Stimulated activated CD4-positive, alpha-beta T cell treated with anti-CD3 and anti-CD28 coated beads, Interleukin-4, amount 100 ng/mL, for 24 hours (primary cell): Measurements from ENCODE around the gene DIAPH2.
"Not testable (repeated sequence)": the region's sequence is repeated elsewhere in the genome, so short reads cannot be mapped to it uniquely, and the experiment has no call there.

Experiments used
- DNase-seq: peaks from one replicate; pipeline ENCODE4 v3.0.0-alpha.2; 2020

DIAPH2 gene

GRCh38 chrX:96684339-96685209 is at the start of gene DIAPH2:
DIAPH2 (plus strand) TSS chrX:96684842.
- peak; percentile 72 for DNase-seq

DNA sequence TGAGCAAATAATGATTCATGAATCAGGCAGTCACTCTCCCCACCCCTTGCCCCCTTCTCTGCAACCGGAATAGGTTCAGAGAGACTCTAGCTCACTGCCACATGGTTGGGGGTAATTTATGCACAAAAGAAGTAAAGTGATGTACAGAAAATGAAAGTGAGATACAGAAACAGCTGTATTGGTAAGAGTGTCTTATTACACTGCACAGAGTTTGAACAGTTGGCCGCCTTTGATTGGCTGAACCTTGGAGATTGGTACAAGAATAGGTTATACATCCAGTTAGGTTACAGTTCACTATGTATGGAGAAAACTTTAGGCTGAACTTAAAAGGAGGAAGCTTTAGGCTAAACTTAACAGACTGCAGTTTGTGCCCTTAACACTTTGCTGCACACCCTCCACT is 34.6 kb upstream of the DIAPH2 start:
- no peak for DNase-seq

DNA sequence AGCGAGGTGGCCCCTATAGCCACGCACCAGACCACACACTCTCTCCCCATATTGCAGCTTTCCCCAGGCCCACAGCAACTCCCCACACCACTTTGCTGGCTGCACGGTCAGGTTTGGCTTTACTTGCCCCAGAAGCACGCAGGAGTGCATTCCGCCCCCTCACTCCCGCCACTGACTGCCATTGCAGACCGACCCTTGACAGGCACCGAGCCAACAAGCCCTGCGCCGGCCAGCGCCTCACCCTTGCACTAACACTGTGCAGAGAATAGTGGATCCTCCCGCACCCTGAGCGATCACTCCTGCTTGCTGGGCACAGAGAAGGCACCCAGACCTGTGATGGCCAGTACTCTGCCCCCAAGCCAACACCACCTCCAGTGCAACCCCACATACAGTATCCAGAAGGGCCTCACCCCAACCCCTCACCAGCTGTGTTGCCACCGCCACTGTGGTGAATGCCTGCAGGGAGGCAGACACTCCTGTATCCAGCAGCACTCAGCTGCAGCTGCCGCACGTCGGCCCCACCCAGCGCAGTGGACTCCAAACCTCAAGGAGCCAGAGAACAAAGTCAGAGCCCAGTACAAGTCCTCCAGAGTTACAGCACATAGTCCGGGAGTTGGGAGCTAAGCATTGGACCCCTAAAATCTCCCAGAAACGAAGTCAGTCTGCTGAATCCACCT is 28.6 kb upstream of the DIAPH2 start:
- DNase-seq = no peak

DNA sequence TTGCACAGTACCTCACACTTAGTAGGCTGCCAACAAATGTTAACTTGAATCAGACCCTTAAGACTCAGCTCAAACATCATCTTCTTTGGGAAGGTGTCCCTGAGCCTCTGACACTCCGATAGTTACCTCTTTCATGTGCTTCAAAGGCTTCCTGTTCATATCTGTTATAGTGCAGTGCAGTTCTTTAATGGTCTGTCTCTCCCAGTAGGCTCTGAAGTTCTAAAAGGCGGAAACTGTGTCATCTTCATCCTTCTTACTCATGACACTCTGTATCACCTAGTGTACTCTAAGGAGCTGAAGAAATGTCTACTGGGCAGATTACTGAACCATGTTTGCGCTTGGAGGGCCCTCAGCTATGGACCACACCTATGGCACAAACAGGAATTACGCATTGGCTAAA is 2.1 kb upstream of the DIAPH2 start:
- no peak for DNase-seq

DNA sequence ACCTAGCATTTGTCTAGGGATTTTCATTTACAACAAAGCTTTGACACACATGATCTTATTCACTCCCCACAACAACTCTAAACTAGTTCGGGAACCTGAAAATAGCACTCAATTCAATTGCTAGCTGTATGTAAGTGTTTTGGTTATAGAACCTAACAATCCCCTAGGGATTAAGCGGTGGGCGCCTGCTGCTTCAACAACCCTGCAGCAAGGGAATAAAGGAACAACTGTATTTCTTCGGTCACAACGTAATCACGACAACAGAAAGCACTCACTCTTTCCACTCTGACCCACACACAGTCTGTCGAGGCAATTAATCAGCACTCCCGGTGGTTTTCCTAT is 674 bp upstream of the DIAPH2 start:
- DNase-seq = no peak

DNA sequence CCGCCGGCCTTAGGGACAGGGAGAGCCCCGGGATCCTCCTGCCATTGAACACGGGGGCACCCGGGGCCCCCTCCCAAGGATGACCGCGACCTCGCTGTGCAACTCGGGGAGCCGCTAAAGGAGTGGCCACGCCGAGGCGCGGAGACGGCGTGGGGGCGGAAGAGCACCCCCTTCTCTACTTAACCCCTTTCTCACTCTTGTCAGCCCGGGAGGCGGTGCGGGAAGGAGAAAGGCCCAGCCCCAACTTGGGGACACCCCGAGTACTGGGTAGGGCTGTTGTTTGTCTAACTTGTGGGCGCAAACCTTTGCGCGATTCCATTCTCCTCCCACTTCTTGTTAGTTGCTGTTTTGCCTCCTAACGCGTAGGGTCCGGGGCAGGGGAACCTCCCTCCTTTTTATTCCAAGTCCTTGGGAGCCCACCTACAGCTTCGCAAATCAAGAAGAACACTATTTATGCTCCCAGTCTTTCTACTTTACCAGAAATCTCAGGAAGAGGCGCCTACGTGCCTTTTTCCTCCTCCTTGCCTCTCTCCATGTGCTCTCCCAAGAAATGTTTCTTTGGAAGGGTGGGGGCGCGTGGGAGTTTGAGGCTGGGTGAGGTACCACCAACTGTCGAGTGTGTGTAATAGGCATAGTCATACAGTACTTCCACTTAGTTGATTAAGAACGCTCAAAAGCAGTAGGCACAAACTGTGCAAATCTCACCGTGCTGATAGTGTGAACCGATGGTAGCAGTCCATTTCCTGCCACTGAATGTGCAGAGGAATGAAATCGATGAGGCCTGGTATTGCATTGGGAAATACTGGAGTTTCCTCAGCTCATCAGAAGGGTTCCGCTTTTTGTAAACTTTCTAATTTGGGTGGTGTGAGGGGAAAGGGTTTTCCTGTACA is 813 bp downstream of the DIAPH2 start:
- DNase-seq = peak; percentile 44

DNA sequence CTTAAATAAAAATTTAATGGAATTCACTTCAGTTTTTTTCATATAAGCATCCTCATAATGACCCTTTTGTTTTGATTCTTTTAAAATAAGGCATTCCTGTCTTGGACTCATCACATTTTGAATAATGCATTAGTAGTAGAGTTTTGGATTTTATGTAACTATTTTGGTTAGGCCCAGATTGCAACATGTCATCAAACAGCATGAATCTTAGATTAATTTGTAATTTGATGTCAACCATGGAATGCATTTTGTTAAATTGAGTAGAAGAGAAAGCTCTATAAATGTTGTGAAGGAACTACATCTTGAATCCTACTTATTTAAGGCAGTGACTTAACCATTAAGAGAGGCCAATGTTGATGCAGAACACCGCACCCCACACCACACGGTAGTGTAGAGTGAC is 3.1 kb downstream of the DIAPH2 start:
- DNase-seq = no peak

- no peak for DNase-seq
These were observed 4.1 kb downstream of the DIAPH2 start for GRCh38 chrX:96688789-96689188.

DNA sequence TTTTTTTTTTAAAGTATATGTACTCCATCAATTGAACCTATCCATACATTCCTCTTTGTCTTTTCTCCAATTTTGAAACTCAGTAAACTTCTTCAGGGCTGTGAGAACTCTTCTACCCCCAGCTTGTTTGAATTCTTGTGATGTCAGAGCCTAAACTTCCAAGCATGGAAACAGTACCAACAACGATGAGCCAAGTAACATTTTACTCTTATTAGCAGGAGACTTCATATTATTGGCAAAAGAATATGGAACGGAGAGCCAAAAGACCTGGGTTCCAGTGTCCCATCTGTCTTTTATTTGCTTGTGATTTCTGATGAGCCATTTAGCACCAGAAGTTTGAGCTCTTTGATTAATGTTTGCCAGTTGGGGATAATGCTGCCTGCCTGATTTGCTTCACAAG is 5.3 kb downstream of the DIAPH2 start:
- DNase-seq = no peak

DNA sequence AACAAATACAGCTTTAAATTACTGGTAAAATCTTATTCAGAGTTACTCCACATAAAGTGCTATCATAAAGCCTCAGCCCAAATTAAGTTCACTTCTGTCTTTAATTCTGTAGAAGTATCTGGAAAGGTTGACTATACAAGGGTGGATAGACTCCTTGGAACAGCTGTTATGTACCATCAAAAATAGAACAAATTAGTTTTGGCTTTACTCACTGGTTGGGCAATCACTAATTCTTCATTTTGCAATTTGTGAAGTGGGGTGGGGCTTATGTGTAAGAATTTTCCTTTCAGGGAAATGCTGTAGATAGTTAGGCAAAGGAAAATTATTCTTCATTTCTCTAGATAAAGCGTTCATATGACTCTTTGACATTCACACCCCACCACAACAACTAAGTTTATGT is 7.8 kb downstream of the DIAPH2 start:
- no peak for DNase-seq

- no peak for DNase-seq
These were observed 8.2 kb downstream of the DIAPH2 start for GRCh38 chrX:96692890-96693289.

- no peak for DNase-seq
These were observed 8.8 kb downstream of the DIAPH2 start for GRCh38 chrX:96693407-96693806.

DNA sequence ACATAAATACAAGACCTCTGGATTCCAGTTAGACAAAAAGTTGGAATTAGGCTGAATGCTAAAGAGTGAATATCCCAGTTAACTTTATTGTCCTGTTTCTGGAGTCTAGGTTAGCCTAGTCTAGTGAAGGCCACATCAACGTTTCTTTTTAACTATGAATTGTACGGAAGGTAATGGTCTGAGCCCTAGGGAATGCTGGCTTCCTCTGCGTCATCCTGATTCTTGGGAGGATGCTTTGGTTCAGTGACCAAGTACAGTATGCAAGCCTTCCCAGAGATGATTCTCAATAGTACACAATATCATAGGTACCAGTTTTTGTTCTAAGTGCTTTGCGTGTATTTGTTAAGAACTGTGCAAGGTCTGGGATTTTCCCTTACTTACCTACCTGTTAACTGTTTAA is 11.8 kb downstream of the DIAPH2 start:
- no peak for DNase-seq

GRCh38 chrX:96700625-96701024 is 16.0 kb downstream of the DIAPH2 start:
- no peak for DNase-seq

- DNase-seq = no peak
These were observed 18.7 kb downstream of the DIAPH2 start for GRCh38 chrX:96703379-96703778.

DNA sequence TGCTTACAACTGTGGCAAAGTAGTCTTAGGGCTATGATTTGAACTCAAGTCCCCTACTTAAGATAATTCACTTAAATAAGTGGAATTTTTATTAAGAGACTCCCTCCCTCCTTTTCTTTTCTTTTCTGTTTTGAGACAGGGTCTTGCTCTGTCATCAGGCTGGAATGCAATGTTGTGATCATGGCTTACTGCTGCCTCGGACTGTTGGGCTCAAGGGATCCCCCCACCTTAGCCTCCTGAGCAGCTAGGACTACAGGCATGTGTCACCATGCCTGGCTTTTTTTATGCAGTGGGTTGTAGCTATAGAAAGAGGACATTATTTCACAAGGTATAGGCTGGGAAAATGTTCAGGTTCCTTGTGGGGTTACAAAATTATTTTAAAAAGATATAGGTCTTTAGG is 19.2 kb downstream of the DIAPH2 start:
- no peak for DNase-seq

GRCh38 chrX:96704629-96705028 is 20.0 kb downstream of the DIAPH2 start:
- DNase-seq = no peak

DNA sequence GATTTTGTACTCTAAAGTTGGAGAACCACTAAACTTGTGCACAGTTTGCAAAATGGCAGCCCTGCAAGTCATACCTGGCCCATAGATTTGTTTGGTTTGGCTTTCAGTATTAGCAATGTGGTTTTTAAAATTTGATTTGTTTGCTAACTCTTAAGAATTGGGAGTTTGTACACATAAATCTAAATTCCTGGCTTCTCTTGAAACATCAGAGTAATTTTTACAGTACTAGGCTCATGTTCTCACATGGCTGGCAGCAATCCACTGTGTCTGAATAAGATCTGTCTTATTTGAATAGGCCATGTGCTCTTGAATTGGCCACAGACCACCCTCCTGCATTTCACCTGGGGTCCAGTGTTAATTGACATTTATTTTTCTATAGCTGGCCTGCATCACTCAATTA is 21.3 kb downstream of the DIAPH2 start:
- no peak for DNase-seq

DNA sequence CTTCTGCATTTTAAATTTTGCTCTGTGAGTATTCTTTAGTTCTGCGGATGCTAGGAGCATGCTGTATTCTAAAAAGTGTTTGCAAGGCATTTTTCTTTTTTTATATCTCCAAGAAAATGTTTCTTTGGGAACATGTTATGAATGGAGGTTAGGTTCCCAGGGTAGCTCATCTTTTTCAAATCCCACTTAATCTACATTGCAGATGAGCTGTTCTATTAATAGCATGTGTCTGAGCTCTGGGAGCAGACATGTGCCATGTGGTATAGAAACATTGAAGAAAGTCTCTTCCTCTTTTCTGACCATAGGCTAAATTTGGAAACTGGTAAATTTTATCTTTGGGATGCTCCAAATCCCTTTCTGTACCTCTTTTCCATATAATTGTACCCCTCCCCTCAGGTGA is 23.2 kb downstream of the DIAPH2 start:
- no peak for DNase-seq

DNA sequence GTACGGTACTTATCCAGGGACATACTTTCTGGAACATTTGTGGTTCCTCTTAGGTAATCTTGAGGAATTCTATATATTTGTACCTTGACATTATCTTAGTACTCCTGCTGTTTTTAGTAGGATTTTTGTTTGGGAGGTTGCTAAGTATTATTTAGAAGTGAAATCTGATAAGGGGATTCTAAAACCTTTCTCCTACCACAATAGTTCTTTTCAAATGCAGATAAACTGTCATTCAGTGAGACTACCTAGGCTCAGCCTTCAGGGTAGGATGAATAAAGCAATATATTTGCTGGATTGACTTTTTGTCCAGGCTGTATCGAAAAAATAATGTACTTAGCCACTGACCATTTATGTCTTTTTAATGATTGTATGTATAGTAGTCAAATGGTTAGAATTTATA is 25.4 kb downstream of the DIAPH2 start:
- DNase-seq = no peak

DNA sequence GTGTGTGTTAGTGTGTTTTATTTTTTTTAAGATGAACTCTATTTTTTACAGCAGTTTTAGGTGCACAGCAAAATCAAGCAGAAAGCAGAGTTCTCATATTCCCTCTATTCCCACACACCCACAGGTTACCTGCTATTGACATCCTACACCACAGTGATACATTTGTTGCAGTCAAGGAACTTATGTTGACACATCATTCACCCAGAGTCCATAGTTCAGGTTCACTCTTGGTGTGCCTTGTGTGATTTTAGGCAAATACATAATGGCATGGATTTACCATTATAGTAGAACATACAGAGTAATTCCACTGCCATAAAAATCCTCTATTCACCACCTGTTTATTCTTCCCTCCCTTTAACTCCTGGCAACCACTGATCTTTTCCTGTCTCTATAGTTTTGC is 28.7 kb downstream of the DIAPH2 start:
- no peak for DNase-seq

- DNase-seq = not testable (repeated sequence)
These were observed 29.8 kb downstream of the DIAPH2 start for GRCh38 chrX:96714393-96714792.

DNA sequence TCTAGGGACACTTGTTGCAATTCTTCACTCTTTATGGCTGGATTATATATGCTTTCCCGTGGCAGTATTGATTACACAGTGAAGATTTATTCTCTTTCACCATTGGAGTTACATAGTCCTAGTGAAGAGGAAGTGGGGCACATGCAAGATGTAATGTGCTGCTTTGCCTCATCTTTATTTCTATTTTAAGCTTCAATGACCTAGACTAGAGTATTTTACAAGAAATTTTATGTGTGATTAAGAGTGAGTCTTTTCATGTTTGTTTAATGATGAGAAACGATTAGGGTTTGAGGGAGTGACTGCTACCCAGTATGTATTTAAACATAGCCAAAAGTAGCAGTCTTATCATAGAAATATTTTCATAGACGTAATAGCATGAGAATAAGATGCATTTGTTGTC is 30.8 kb downstream of the DIAPH2 start:
- no peak for DNase-seq
